Activated gamma-delta T cell treated with Interleukin-2 at 50 U/mL for 16 hours (primary cell): Measurements from ENCODE around the gene PGM1.
A peak's percentile ranks its signal among the peaks of the same experiment; 100 is the strongest.

ENCODE experiments used
- DNase-seq: peaks from one replicate; pipeline ENCODE4 v3.0.0-alpha.2; 2020

PGM1 gene

DNA sequence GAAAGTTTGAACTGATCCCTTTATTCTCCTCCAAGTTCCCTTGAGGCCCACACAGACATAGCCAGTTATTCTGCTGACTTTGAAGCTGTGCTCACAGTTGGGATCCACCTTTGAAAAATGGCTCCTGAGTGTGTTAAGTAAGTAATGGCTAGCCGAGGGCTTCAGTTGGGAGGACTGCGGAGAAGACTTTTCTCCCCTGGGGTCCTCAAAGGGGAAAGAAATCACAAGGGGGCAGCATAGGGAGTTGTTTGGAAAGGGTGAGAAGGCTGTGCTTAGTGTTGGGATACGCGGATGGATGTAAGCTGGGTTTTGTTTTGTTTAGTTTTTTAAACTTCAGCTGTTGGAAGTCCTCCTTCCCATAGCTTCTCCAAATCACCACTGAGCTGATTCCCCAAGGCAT, 8.3 kb downstream of the PGM1 start:
- DNase-seq = no peak

DNA sequence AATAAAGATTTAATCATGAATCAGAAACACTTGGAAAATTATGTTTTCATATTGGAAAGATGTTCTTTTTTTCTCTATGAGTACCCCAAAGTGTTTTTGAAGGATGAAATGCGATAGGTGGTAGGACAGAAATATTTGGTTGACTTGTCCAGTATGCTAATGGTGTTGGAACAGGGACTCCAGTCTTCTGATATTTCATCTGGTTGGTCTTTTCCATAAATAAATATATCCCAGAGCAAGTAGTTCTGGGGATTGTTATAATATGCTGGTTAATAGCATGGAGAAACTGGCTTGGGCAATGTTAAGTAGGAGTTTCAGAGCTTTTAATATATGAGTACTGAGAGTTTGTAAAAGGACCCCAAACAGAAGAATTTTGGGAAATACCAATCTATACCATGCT, 8.7 kb downstream of the PGM1 start:
- DNase-seq = no peak

DNA sequence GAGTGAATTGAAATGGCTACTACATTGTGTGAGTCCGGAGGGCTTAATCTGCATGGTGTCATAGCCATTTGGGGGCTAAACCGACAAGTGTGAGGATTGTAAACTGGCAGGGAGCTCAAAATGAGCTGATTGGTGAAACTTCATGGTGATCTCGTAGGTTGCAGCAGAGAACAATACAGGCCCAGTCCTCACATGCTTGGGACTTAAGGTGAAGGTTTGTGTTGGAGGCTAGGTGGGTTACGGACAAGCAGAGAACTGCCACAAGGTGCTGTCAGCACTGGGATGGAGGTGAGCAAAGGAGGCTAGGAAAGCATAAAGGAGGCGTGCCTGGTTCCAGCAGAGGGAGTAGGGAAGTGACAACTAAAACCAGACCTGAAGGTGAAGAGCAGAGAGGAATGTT, 9.4 kb downstream of the PGM1 start:
- no peak for DNase-seq

DNA sequence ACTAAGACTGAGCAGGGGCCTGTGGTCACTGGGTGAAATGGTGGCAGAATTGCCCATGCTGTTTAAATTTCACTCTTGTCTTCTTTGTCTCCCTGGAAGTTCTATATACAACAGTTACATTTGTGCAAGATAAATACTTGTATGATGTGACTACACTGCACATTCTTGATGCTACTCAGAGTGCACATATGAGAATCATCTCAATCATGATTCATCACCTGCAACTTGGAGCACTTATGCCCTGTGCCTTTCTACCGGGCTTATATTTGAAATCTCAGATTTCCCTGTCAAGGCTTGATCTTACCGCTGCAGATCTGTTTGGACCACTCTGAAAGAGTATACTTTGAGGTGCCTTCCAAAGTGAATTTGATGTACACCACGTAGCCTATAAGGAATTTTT, 10.6 kb downstream of the PGM1 start:
- no peak for DNase-seq

DNA sequence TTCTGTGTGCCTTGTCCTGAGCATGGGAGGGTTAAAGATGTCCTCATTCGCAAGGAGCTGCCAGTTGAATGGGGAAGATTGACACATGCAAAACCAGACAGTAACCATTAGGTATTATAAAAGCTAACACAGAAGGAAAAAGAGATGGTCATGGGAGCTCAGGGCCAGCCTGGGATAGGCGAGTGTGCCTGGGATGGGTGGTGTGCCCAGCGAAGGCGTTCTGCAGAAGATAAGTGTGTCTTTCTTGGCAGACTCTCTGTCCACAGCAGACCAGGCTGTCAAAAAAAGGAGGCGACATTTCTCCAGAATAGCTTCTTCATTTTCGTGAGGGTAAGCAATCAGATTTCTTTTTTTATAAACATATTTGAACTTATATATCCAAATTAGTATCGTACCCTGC, 14.1 kb downstream of the PGM1 start:
- DNase-seq = no peak

DNA sequence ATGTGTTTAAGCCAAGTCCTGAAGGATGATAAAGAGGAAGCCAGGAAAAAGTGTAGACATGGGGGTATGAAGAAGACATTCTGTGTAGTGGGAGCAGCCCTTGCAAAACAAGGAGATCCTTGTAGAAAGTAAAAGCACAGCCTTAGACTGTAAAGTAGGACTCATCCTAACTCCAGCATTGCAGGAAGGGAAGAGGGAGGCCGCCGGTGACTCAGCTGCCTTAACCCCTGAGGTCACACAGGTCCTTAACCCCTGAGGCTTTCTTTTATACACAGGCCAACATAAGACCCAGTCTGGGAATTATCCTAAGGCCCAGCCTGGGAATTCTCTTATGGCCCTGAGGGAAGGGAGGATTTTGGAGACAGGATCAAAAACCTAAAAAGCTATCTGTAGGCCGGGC, 18.0 kb downstream of the PGM1 start:
- no peak for DNase-seq

DNA sequence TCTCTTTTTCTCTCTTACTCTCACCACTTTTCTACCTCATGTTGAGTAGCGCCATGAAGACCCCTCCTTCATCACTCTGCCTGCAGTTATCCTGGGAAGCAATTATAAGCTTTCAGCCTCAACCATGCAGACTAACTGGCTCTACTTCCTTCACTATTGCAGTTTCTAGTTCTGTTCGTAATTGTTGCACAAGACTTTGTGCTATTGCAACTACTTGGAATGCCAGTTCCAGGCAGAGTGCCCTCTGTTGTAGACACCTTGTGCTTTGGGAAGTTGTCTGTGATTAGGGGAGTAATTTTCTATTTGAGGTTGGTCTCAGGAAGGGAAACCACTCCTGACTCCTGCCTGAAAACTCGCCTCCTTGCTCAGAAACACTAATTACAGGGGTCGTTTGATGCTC, 19.4 kb downstream of the PGM1 start:
- no peak for DNase-seq

DNA sequence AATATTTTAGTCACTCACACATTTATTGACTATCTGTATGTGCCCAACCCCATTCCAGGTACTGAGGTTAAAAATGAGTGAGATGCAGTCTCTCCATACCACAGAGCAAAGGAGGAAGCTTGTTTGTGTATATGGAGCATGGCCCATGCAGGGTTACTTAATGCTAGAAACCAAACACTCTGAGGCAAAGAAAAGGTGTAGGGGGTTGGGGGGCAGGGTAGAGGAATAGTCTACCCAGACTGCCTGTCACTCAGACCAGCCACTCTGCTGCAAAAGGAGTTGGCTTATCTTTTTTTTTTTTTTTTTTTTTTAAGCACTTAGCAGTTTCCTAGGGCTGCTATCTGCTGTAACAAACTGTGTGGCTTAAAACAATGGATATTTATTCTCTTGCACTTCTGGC, 19.8 kb downstream of the PGM1 start:
- DNase-seq = no peak

DNA sequence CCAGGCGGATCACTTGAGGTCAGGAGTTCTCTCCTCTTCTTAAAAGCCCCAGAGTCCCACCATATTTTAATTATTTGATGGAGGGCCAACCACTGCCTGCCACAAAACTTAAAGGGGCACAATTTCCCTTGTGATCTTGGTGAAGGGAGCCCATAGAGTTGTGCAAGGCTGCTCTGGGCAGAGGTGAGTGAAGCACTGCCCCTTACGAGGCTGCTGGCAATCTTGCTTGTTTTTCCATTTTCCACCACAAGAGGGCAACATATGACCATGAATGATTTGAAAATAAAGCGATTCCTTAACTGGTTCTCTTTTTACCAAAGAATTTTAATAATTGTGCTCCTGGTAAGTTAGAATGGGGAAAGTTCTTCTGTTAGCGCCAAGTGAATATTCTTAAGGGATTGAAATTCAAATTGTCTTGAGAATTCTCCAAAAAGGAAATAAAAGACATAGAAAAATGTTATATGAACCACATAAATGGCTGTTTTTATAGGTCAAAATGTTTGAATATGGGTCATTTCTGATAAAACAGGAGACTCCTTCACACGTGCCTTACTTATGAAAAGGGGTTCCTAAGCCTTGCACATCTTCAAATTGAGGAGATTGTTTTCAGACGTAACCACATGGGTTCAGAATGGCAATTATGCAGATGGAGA, 22.7 kb downstream of the PGM1 start:
- peak; percentile 63 for DNase-seq

DNA sequence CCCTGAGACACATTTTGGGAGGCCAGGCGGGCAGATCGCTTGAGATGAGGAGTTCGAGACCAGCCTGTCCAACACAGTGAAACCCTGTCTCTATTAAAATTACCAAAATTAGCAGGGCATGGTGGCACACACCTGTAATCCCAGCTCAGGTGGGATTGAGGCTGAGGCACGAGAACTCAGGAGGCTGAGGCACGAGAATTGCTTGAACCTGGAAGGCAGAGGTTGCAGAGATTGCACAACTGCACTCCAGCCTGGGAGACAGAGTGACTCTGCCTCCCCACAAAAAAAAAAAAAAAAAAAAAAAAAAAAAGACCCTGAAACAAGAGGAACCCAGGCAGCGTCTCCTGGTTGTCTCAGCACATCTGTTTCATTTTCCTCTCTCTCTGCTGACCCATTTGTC, 24.2 kb downstream of the PGM1 start:
- no peak for DNase-seq

DNA sequence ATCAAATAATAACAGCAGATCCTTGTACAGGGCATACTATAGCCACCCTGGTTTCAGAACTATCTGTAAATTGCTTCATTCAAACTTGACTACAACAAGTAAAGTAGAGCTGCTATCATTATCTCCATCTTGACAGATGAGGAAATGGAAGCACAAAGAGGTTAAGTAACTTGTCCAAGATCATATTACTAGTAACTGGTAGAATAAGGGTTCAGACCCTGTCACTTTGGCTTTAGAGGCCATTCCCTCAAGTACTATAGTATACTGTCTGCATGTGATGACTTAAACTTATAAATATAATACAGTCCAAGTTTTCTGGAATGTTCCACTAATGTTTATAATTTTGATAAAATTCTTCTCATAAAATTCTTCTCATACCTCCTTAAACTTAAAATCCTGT, 24.8 kb downstream of the PGM1 start:
- no peak for DNase-seq

DNA sequence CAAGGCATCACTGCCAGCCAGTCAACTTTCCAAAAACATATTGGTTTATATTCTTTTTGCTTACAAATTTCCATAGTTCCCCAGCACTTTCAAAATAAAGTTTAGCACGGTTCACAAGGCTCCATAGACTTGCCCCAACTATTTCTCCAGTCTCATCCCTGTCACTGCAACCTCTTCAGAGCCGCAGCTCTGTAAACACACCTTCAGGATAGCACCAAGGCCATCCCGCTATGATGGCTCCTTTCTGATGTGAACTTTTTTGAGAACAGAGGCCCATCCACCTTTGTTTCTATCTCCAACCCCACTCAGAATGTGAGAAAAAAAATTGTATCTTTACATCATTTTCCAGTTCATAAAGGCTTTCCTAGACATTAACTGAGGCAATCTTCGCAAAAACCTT, 26.3 kb downstream of the PGM1 start:
- no peak for DNase-seq

DNA sequence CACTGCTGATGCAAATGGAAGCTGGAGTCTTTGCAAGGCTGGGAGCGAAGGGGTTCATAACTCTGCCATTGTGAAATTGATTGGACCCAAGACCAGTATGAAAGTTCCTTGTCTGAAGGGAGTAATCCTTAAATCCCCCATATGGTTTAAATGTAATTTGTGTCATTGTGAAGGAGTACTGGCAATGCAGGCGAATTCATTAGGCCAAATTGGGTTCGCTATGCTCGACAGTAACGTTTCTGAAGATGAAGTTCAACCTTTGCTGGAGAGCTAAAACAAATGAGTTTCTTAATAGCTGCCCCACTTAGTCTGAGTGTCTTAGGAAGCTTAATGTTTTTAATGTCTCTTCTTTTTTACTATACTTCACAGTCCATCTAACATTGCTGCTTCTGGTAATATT, 27.5 kb downstream of the PGM1 start:
- DNase-seq = no peak

DNA sequence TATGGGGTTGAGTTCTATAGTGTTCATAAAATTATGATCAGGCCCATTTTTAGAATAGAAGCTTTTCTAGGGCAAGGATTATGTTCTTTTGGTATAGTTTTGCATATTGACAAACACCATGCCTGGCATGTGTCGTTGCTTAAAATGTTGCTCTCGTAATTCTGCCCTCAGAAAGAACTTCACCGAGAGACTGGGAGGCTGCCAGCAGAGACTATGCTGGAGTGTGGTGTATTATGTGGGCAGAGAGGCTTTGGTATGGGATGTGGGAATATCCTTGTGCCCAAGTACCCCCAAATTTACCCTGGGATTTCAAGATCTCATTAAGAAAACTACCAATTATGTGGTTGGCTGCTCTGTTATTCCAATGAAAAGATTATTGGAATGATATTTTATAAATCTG, 27.9 kb downstream of the PGM1 start:
- no peak for DNase-seq

DNA sequence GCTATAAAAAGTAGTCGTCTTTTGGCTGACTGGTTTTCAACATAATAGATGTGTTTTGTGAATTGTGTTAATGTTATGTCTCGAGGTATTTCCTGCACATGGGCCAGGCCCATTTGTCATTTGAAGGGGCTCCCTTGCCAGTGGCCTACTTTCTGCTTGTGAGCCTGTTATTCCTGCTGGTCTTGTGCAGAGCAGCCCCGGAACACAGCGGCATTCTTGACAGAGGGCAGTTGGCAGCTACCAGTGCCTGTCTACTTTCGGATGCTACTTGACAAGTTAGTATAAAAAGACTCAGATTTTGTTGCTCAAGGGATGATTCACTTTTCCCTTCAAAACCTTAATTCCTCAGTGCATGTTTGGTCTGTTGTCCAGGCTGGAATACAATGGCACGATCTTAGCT, 28.5 kb downstream of the PGM1 start:
- DNase-seq = no peak

DNA sequence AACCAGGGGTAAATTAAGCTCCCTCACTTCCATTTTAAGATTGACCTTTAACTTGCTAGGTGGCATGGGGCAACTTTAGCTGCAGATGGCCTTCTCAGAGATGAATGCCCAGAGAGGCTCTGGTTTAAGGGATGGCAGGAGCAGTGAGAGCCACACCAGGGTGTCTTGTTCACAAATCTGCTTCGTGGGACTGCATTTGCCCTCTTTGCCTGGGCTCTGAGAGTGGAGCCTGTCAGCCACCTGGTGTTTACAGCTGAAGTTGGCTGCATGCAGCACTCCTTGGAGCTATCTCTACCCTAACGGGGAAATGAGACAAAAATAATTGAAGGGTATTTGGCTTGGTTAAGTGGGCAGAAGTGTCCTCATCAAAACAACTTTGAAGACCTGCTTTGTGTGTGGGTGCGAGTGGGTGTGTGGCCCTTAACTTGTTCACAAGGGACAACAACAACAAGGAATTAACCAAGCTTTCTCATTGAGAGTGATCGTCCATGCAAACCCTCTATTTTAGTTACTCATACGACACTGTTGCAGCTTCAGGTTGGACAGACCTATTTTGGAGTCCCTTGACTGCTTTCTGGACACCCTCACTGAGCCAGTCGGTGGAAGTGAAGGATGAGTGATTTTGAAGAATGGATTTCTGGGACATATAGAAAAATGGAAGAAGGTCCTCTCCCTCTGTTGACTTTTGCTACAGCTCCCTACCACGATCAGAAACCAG, 29.8 kb downstream of the PGM1 start:
- DNase-seq = no peak

DNA sequence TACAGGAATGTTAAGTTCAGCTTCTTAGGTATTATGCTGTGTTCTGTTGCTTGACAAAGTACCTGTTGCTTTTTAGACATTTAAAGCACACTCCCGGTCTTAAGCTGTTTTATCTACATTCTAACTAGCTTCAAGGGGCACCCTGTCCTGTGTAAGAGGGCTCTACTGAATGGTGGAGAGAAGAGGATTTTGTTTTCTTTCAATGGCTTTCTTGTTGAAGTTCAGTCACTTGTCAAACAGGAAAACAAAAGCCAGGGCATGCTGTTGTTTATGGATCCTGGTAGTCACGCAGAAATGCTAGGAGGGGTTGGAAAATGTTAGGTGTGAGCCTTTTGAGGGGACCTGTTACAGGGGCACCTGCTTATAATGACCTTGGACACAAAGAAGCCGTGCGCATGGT, 30.7 kb downstream of the PGM1 start:
- DNase-seq = no peak

DNA sequence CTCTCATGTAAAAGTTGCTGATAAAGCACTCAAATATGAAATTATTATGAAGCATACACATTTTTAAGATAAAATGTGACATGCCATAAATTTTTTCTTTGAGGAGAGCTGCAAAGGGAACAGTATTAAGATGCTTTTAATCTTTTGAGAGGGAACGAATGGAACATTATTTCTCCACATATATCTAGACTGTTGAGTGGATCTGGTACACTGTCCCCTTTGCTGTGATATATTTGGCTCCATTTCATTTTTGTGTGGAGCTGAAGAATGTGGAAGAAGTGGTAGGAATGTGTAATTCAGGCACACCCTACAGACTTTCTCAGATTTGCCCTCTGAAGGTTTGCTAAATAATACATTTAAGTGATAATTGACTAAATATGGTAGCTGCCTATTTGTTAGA, 31.7 kb downstream of the PGM1 start:
- DNase-seq = no peak

DNA sequence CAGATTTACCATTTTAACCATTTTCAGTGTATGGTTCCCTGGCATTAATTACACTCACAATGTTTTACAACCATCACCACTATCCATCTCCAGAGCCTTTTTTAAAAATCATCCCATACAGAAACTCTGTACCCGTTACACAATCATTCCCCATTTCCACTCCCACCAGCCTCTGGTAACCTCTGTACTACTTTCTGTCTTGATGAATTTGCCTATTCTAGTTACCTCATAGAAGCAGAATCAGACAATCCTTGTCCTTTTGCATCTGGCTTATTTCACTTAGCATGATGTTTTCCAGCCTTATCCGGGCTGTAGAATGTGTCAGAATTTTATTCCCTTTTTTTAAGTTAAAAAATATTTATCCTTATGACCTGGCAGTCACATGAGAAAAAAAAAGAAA, 33.0 kb downstream of the PGM1 start:
- DNase-seq = no peak

DNA sequence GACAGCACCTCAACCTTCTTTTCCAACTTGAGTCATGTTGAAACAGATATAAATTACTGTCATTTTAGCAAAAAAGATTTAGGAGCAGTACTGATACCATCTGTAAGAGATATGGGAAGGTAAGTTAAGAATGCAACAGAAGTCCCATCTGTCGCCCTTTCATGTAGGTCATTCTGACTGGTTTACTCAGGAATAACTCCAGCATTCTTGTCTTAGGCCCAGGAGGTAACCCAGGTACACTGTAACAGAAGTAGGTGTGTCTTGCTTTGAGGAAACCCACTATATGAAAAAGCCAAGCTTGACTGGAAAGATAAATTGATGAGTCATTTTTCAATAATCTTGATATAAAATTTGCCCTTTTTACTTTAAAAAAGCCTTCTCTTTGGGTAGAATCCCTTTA, 35.4 kb downstream of the PGM1 start:
- DNase-seq = no peak

DNA sequence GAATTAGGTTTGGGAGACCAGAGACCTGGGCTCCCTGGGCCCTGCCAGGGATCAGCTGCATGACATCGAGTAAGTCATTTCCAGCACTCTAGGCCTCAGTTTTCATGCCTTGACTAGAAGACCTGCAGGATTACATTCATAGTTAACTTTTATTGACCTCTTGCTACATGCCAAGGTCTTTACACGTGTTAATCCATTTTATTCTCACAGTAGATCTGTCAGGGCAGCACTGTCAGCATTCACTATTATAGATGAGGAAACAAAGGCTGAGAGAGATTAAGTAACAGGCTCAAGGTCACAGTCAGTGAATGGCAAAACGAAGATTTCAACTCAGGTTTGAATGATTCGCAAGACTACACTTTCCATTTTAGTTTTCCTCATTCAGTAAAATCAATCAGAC, 37.0 kb downstream of the PGM1 start:
- DNase-seq = no peak

DNA sequence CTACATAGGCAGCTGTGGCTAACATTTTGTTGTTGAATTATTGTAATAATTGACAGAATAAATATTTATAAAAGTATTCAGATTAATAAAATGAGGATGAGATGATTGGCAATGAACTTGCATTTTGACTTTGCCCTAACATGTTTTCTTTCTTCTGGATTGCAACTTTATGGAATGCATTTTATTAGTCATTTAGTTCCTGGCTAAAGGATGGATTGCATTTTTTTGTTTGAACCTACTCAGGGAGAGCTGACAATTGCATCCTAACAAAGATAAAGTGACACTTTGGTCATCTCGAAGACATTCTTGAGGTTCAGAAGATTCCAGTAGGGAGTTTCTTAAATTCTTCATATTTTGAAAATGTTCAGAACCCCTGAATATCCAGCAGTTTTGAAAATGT, 37.5 kb downstream of the PGM1 start:
- DNase-seq = no peak

DNA sequence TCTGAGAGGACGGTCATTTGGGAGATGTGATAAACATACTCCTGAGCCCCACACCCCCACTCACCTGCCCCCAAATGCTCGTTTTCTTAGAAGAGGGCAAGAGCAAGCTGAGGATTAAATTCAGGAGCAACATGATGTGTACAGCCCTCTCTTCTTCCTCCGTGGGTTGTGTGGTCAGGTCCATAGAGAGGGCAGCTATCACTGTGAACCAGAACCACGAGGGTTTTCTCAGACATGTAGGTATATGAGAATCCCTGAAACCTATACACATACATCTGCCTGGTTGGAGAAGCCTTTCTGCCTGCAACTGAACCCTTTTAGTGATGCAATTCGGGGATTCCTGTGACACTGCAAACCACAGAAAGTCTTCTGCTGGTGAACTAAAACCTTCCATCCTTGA, 38.9 kb downstream of the PGM1 start:
- no peak for DNase-seq

DNA sequence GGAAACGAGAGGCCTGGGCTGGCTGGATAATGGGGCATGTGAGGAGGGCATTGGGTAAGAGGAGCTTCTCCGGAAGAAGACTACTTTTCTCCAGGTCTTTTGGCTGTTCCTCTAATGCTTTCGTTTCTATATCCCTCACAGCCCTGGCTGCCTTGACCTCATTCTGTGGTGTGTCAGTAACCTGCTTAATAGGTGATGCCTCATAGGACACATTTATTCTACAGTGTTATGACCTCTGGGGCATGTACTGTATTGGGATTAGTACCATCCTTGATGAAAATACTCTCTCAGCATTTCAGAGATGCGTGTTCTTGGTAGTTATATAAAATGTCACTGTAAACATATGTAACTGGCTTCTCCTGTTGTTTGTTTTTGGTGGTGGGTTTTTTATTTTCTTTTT, 40.1 kb downstream of the PGM1 start:
- DNase-seq = no peak

DNA sequence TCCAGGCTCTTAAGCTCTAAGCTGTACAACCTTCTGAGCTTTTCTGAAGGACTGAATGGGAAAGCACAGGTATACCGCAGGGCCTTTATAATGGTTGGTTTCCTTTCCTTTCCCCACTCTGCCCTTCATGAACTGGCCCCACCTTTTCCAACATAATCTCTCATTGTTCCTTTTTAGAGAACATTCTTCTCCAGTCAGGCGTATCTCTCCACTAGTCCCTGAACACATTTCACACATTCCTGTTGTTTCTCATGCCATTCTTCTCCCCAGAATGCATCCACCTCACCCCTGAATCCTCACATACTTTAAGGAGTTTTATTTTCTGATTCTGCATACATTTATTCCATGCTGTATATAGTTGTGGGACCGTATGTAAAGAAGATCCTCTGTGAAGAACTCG, 41.3 kb downstream of the PGM1 start:
- DNase-seq = no peak
